MCF 10A (cell line): ENCODE data around the gene SEL1L2. TPM values are rescaled to one million over a fixed set of nuclear protein-coding genes. Genes with fewer than 3 reads are reported as not detected.

Experiments
- Bru-seq: library from RNA; stranded (reverse); fragments of 400-500 nt; gene quantifications from one replicate; lab custom pipeline; 2021; lab: Mats Ljungman, UMichigan
- BruChase-seq, 2 experiments: library from RNA; stranded (reverse); fragments of 400-500 nt; gene quantifications; one replicate each; lab custom pipeline; 2021; lab: Mats Ljungman, UMichigan
- BruUV-seq: library from RNA; stranded (reverse); fragments of 400-500 nt; replicated peaks from 2 replicates; lab custom pipeline; 2021; lab: Mats Ljungman, UMichigan
- CTCF ChIA-PET: fragments of 300-600 bp; sonication (Branson Sonifier 250); formaldehyde crosslinking; extraction: SDS; loops from one replicate; lab custom pipeline; 2021; ENCODE audit warnings: antibody characterized with exemption, inconsistent platforms; lab: Yijun Ruan, JAX
- POLR2A ChIA-PET: fragments of 300-600, 350-650 bp; sonication (Branson Sonifier 250); formaldehyde crosslinking; extraction: SDS; loops from one replicate; lab custom pipeline; 2020; ENCODE audit warnings: antibody characterized with exemption, inconsistent platforms; lab: Yijun Ruan, JAX
- DNase-seq: peaks from one replicate; pipeline ENCODE4 v3.0.0-alpha.2; 2018; ENCODE audit not compliant: unreplicated experiment
- H3K27ac Mint-ChIP-seq: one replicate; pipeline ENCODE4 v1.8.0; 2022; ENCODE audit warnings: mild to moderate bottlenecking, low read depth, mixed read lengths; ENCODE audit not compliant: unreplicated experiment
- H3K27me3 Mint-ChIP-seq: one replicate; pipeline ENCODE4 v1.8.0; 2022; ENCODE audit warnings: mixed read lengths; ENCODE audit not compliant: insufficient read depth, unreplicated experiment
- H3K36me3 Mint-ChIP-seq: one replicate; pipeline ENCODE4 v1.8.0; 2022; ENCODE audit warnings: mild to moderate bottlenecking, moderate library complexity, mixed read lengths; ENCODE audit not compliant: insufficient read depth, unreplicated experiment
- H3K4me1 Mint-ChIP-seq: one replicate; pipeline ENCODE4 v1.8.0; 2022; ENCODE audit warnings: mixed read lengths; ENCODE audit not compliant: insufficient read depth, unreplicated experiment
- H3K4me3 Mint-ChIP-seq: one replicate; pipeline ENCODE4 v1.8.0; 2022; ENCODE audit warnings: mild to moderate bottlenecking, moderate library complexity, mixed read lengths; ENCODE audit not compliant: unreplicated experiment
- H3K9me3 Mint-ChIP-seq: one replicate; pipeline ENCODE4 v1.8.0; 2022; ENCODE audit warnings: mixed read lengths; ENCODE audit not compliant: unreplicated experiment
- intact Hi-C: fragments of 100-400 bp; cut with micrococcal nuclease; formaldehyde crosslinking; loops from 2 replicates; pipeline ENCODE4 v1.14.1; 2022
- long read RNA-seq: library from polyadenylated mRNA; stranded (forward); transcript quantifications from one replicate; pipeline ENCODE4 v2.0.0, GENCODE V29; 2022
- total RNA-seq: library from RNA; stranded (reverse); gene quantifications from 2 replicates; pipeline ENCODE4 v1.2.3, GENCODE V29; 2022
- TF ChIP-seq, protein P1 (sequence below): fragments of 200-600 bp; IDR thresholded peaks from one replicate; pipeline ENCODE4 v1.8.0; 2022; ENCODE audit warnings: antibody characterized with exemption, mild to moderate bottlenecking; ENCODE audit not compliant: unreplicated experiment

SEL1L2 gene
- total RNA-seq (not detected in 2 replicates), Bru-seq, nascent RNA (not detected), BruChase-seq, experiment 1, labeled RNA remaining after a 6-hour chase (percentile 1 among the genes with signal in this experiment), BruChase-seq, experiment 2, labeled RNA remaining after a 2-hour chase (percentile 0 among the genes with signal in this experiment)
- long read RNA-seq = 0 reads

- ChIA-PET CTCF (interaction anchor here (0.6 to 0.8 kb wide), 2 partner anchors 70 to 1089 kb away, joined by 3 to 5 read pairs; no protein-coding TSS in a partner anchor), POLR2A (no interaction called here)
- DNase-seq = no peak
- Mint-ChIP-seq H3K27me3 (no peaks in the 10 kb centered on the region), H3K27ac (no peak within 1 kb of the TSS), H3K4me1 (no peaks in the 10 kb centered on the region), H3K9me3 (peaks cover 13% of the 10 kb centered on the region), H3K36me3 (peaks cover 5% of the 10 kb centered on the region), H3K4me3 (no peak within 1 kb of the TSS)
- TF ChIP-seq, protein P1, sequence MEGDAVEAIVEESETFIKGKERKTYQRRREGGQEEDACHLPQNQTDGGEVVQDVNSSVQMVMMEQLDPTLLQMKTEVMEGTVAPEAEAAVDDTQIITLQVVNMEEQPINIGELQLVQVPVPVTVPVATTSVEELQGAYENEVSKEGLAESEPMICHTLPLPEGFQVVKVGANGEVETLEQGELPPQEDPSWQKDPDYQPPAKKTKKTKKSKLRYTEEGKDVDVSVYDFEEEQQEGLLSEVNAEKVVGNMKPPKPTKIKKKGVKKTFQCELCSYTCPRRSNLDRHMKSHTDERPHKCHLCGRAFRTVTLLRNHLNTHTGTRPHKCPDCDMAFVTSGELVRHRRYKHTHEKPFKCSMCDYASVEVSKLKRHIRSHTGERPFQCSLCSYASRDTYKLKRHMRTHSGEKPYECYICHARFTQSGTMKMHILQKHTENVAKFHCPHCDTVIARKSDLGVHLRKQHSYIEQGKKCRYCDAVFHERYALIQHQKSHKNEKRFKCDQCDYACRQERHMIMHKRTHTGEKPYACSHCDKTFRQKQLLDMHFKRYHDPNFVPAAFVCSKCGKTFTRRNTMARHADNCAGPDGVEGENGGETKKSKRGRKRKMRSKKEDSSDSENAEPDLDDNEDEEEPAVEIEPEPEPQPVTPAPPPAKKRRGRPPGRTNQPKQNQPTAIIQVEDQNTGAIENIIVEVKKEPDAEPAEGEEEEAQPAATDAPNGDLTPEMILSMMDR = no peak
- no TSS peak for BruUV-seq
- intact Hi-C loops = no loop called here
Measured at GRCh38 chr20:13990465-13990864, at the start of gene SEL1L2. TSS of gene SEL1L2 (minus strand) at chr20:13990614. CDS start at chr20:13990534, 80 bp downstream.

DNA sequence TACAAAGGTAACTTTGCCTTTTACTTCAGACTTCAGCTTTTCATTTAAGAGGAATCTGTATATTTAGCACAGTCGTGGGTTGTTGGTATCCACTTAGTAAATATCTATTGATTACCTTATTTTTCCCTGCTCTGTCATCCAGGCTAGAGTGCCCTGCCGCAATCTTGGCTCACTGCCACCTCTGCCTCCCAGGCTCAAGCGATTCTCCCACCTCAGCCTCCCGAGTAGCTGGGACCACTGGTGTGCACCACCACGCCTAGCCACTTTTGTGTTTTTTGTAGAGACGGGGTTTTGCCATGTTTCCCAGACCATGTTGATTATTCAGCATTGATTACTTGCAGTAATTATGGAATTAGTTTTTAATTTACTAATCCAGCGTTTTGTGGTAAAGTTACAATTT is 46.2 kb upstream of the SEL1L2 start:
- no TSS peak for BruUV-seq
- no peaks in the 10 kb centered on the region for H3K27me3 Mint-ChIP-seq
- no peak overlapping the region for H3K27ac Mint-ChIP-seq
- no peak overlapping the region for H3K4me3 Mint-ChIP-seq
- no peaks in the 10 kb centered on the region for H3K36me3 Mint-ChIP-seq
- H3K4me1 Mint-ChIP-seq = no peaks in the 10 kb centered on the region
- no peaks in the 10 kb centered on the region for H3K9me3 Mint-ChIP-seq
- intact Hi-C loops = no loop called here
- TF ChIP-seq, protein P1 = no peak
- no peak for DNase-seq
- ChIA-PET POLR2A (interaction anchor here (1.1 kb wide), 1 partner anchor 15 kb away, joined by 3 read pairs; no protein-coding TSS in a partner anchor), CTCF (interaction anchor here (0.7 to 1.6 kb wide), 2 partner anchors 10 to 45 kb away, joined by 3 to 4 read pairs; no protein-coding TSS in a partner anchor)

- H3K36me3 Mint-ChIP-seq = no peaks in the 10 kb centered on the region
- ChIA-PET CTCF (no interaction called here), POLR2A (interaction anchor here (0.6 kb wide), 1 partner anchor 14 kb away, joined by 4 read pairs; no protein-coding TSS in a partner anchor)
- TF ChIP-seq, protein P1 = no peak
- H3K9me3 Mint-ChIP-seq = no peaks in the 10 kb centered on the region
- no peak for DNase-seq
- H3K4me3 Mint-ChIP-seq = no peak overlapping the region
- no peaks in the 10 kb centered on the region for H3K4me1 Mint-ChIP-seq
- H3K27ac Mint-ChIP-seq = no peak overlapping the region
- intact Hi-C loops = no loop called here
- no peaks in the 10 kb centered on the region for H3K27me3 Mint-ChIP-seq
- BruUV-seq = no TSS peak
Measured at GRCh38 chr20:14033310-14033709, 42.9 kb upstream of the SEL1L2 start.

GRCh38 chr20:14030991-14031390 is 40.6 kb upstream of the SEL1L2 start:
- H3K4me1 Mint-ChIP-seq = no peaks in the 10 kb centered on the region
- H3K27ac Mint-ChIP-seq = no peak overlapping the region
- H3K4me3 Mint-ChIP-seq = no peak overlapping the region
- ChIA-PET CTCF (no interaction called here), POLR2A (interaction anchor here (0.7 kb wide), 1 partner anchor 36 kb away, joined by 3 read pairs; the partner anchor contains the start of gene MACROD2)
- BruUV-seq = no TSS peak
- peaks cover 4% of the 10 kb centered on the region for H3K9me3 Mint-ChIP-seq
- TF ChIP-seq, protein P1 = no peak
- intact Hi-C loops = no loop called here
- no peaks in the 10 kb centered on the region for H3K36me3 Mint-ChIP-seq
- no peaks in the 10 kb centered on the region for H3K27me3 Mint-ChIP-seq
- no peak for DNase-seq
